GM12878 (cell line): ENCODE results near the gene CSE1L. TPM values are rescaled to one million over a fixed set of nuclear protein-coding genes. Genes with fewer than 3 reads are reported as not detected.

Source experiments
- NR2C2 ChIP-seq: IDR thresholded peaks from 2 replicates; pipeline ENCODE4 v1.6.1; 2011; ENCODE audit warnings: borderline replicate concordance, low read depth; ENCODE audit not compliant: control insufficient read depth, insufficient read length
- NRF1 ChIP-seq: conservative IDR thresholded peaks from 2 replicates; pipeline ENCODE4 v1.6.1; 2011; ENCODE audit warnings: mild to moderate bottlenecking, low read depth, low read length, improper control_type of control experiment
- PRDM15 ChIP-seq: fragments of 450-650 bp; formaldehyde crosslinking; IDR thresholded peaks from 2 replicates; pipeline ENCODE4 v1.4.0; 2020; ENCODE audit warnings: mild to moderate bottlenecking, moderate library complexity
- YBX1 ChIP-seq: fragments of 450-650 bp; IDR thresholded peaks from 2 replicates; pipeline ENCODE4 v1.6.1; 2016; ENCODE audit warnings: antibody characterized with exemption
- polyA plus RNA-seq, 11 experiments: library from polyadenylated mRNA; depleted of rRNA in 4 of 11; unstranded in 6 of 11; stranded (reverse) in 5 of 11; fragments of >200 nt; fragmentation: Nextera tagmentation in 4 of 11; fragmentation: Illumina TruSeq in 1 of 11; extraction: Ambion mirVana in 4 of 11; extraction: Trizol in 1 of 11; gene quantifications; 1 replicate in 1 of 11; 2 replicates in 10 of 11; pipeline versions ENCODE4 v1.2.1 to v1.2.3, GENCODE V29; 2011 to 2016; ENCODE audit warnings: inconsistent platforms in 2 of 11, missing spikeins in 2 of 11, low read depth in 1 of 11
- small RNA-seq: library from RNA; depleted of rRNA; stranded (forward); fragments of <200 nt; gene quantifications from one replicate; pipeline ENCODE3, GENCODE V24; 2014
- total RNA-seq, 4 experiments: library from RNA; depleted of rRNA in 3 of 4; stranded (reverse); fragments of >200 nt in 3 of 4; fragmentation: Illumina TruSeq in 1 of 4; extraction: Trizol in 1 of 4; gene quantifications; 2 replicates each; pipeline versions ENCODE4 v1.2.1 to v1.2.3, GENCODE V29; 2013 to 2021

The CSE1L gene
- total and polyA plus RNA-seq, 10 of the 15 experiments (the other 5 are each of a cell fraction or from before 2014, with no cell fraction given), result 72.4 to 213 (median 117) TPM

DNA sequence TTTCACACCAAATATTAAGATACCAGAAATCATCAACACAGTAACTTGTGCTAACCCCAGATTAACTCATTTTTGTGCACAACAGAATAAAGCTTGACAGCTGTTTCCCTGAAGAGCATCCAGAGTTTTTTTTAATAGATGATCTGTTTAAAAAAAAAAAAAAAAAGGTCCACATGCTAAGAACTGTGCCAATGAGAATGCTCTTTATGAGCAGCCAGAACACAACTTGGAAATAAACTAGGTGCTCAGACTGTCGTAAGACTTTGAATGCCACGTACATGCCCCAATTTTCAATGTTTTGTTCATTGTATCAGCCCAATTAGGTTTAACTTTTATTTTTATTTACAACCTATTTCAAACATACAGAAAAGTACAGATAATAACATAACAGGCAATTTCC lies 94.7 kb downstream of the CSE1L start (continued):
- TF ChIP-seq PRDM15 (CRISPR knock-in tag), result no peak
- no peak for TF ChIP-seq YBX1
- no peak for TF ChIP-seq NR2C2
- TF ChIP-seq NRF1, result no peak

Small RNA genes within 50 kb of the gene (small RNA-seq; reads per million reads assigned to genes)
- not detected for gene SNAP23P1

Other genes with a start within 250 kb of the CSE1L start
- gene PREX1, start 218.3 kb upstream of the CSE1L start, total RNA-seq (2014; rRNA removed), result 79.5 and 82.6 TPM in 2 replicates
- gene PREX1, start 218.3 kb upstream of the CSE1L start, total RNA-seq (2014; rRNA removed; fragmentation: Illumina TruSeq; extraction: Trizol), result 41.9 and 48.6 TPM in 2 replicates
- 108 and 114 TPM in 2 replicates for gene PREX1, start 218.3 kb upstream of the CSE1L start, total RNA-seq (2021)
- 16.3 and 29.3 TPM in 2 replicates for gene PREX1, start 218.3 kb upstream of the CSE1L start, polyA plus RNA-seq (2011; rRNA removed)
- 25.2 and 49.0 TPM in 2 replicates for gene PREX1, start 218.3 kb upstream of the CSE1L start, polyA plus RNA-seq (2014; fragmentation: Illumina TruSeq; extraction: Trizol)
- 1 to 10 TPM; 2.6 to 6.7 TPM for gene PREX1, start 218.3 kb upstream of the CSE1L start, polyA plus RNA-seq (2014; fragmentation: Nextera tagmentation; extraction: Ambion mirVana)
- gene PREX1, start 218.3 kb upstream of the CSE1L start, polyA plus RNA-seq (2014; rRNA removed), result 60.5 and 76.1 TPM in 2 replicates
- gene PREX1, start 218.3 kb upstream of the CSE1L start, polyA plus RNA-seq (2016; fragmentation: Nextera tagmentation; extraction: Ambion mirVana), result 10 to 100 TPM; 17.7 to 22.1 TPM
- gene ARFGEF2, start 124.6 kb upstream of the CSE1L start, total RNA-seq (2014; rRNA removed), result 23.3 and 25.8 TPM in 2 replicates
- gene ARFGEF2, start 124.6 kb upstream of the CSE1L start, total RNA-seq (2014; rRNA removed; fragmentation: Illumina TruSeq; extraction: Trizol), result 23.8 and 24.9 TPM in 2 replicates
- 23.0 and 24.1 TPM in 2 replicates for gene ARFGEF2, start 124.6 kb upstream of the CSE1L start, total RNA-seq (2021)
- 20.7 and 22.7 TPM in 2 replicates for gene ARFGEF2, start 124.6 kb upstream of the CSE1L start, polyA plus RNA-seq (2011; rRNA removed)
- 20.6 and 23.0 TPM in 2 replicates for gene ARFGEF2, start 124.6 kb upstream of the CSE1L start, polyA plus RNA-seq (2014; fragmentation: Illumina TruSeq; extraction: Trizol)
- 1 to 10 TPM; 5.2 to 5.8 TPM for gene ARFGEF2, start 124.6 kb upstream of the CSE1L start, polyA plus RNA-seq (2014; fragmentation: Nextera tagmentation; extraction: Ambion mirVana)
- gene ARFGEF2, start 124.6 kb upstream of the CSE1L start, polyA plus RNA-seq (2014; rRNA removed), result 13.8 and 14.9 TPM in 2 replicates
- gene ARFGEF2, start 124.6 kb upstream of the CSE1L start, polyA plus RNA-seq (2016; fragmentation: Nextera tagmentation; extraction: Ambion mirVana), result 10 to 100 TPM; 11.6 to 14.0 TPM
- 28.2 and 29.0 TPM in 2 replicates for gene STAU1, start 142.0 kb downstream of the CSE1L start, total RNA-seq (2014; rRNA removed)
- gene STAU1, start 142.0 kb downstream of the CSE1L start, total RNA-seq (2014; rRNA removed; fragmentation: Illumina TruSeq; extraction: Trizol), result 36.6 and 36.8 TPM in 2 replicates
- 60.9 and 61.4 TPM in 2 replicates for gene STAU1, start 142.0 kb downstream of the CSE1L start, total RNA-seq (2021)
- gene STAU1, start 142.0 kb downstream of the CSE1L start, polyA plus RNA-seq (2011; rRNA removed), result 46.8 and 48.8 TPM in 2 replicates
- gene STAU1, start 142.0 kb downstream of the CSE1L start, polyA plus RNA-seq (2014; fragmentation: Illumina TruSeq; extraction: Trizol), result 64.3 and 70.9 TPM in 2 replicates
- 10 to 100 TPM; 13.9 to 20.7 TPM for gene STAU1, start 142.0 kb downstream of the CSE1L start, polyA plus RNA-seq (2014; fragmentation: Nextera tagmentation; extraction: Ambion mirVana)
- gene STAU1, start 142.0 kb downstream of the CSE1L start, polyA plus RNA-seq (2014; rRNA removed), result 40.2 and 42.5 TPM in 2 replicates
- 10 to 100 TPM; 62.5 to 66.2 TPM for gene STAU1, start 142.0 kb downstream of the CSE1L start, polyA plus RNA-seq (2016; fragmentation: Nextera tagmentation; extraction: Ambion mirVana)
- 56.0 and 57.3 TPM in 2 replicates for gene DDX27, start 173.1 kb downstream of the CSE1L start, total RNA-seq (2014; rRNA removed)
- gene DDX27, start 173.1 kb downstream of the CSE1L start, total RNA-seq (2014; rRNA removed; fragmentation: Illumina TruSeq; extraction: Trizol), result 55.0 and 59.4 TPM in 2 replicates
- 45.4 and 50.0 TPM in 2 replicates for gene DDX27, start 173.1 kb downstream of the CSE1L start, total RNA-seq (2021)
- gene DDX27, start 173.1 kb downstream of the CSE1L start, polyA plus RNA-seq (2011; rRNA removed), result 25.0 and 37.2 TPM in 2 replicates
- 55.2 and 68.6 TPM in 2 replicates for gene DDX27, start 173.1 kb downstream of the CSE1L start, polyA plus RNA-seq (2014; fragmentation: Illumina TruSeq; extraction: Trizol)
- gene DDX27, start 173.1 kb downstream of the CSE1L start, polyA plus RNA-seq (2014; fragmentation: Nextera tagmentation; extraction: Ambion mirVana), result 10 to 100 TPM; 19.8 to 33.4 TPM
- 50.6 and 52.5 TPM in 2 replicates for gene DDX27, start 173.1 kb downstream of the CSE1L start, polyA plus RNA-seq (2014; rRNA removed)
- 10 to 100 TPM; 74.9 to 78.8 TPM for gene DDX27, start 173.1 kb downstream of the CSE1L start, polyA plus RNA-seq (2016; fragmentation: Nextera tagmentation; extraction: Ambion mirVana)
- gene ZNFX1, start 231.7 kb downstream of the CSE1L start, total RNA-seq (2014; rRNA removed), result 31.5 and 32.1 TPM in 2 replicates
- 26.3 and 27.8 TPM in 2 replicates for gene ZNFX1, start 231.7 kb downstream of the CSE1L start, total RNA-seq (2014; rRNA removed; fragmentation: Illumina TruSeq; extraction: Trizol)
- gene ZNFX1, start 231.7 kb downstream of the CSE1L start, total RNA-seq (2021), result 29.8 and 30.6 TPM in 2 replicates
- gene ZNFX1, start 231.7 kb downstream of the CSE1L start, polyA plus RNA-seq (2011; rRNA removed), result 6.9 and 9.1 TPM in 2 replicates
- gene ZNFX1, start 231.7 kb downstream of the CSE1L start, polyA plus RNA-seq (2014; fragmentation: Illumina TruSeq; extraction: Trizol), result 26.4 and 28.5 TPM in 2 replicates
- 10 to 100 TPM in 1 of 2 experiments, 1 to 10 TPM in 1; 7.4 to 14.6 TPM for gene ZNFX1, start 231.7 kb downstream of the CSE1L start, polyA plus RNA-seq (2014; fragmentation: Nextera tagmentation; extraction: Ambion mirVana)
- gene ZNFX1, start 231.7 kb downstream of the CSE1L start, polyA plus RNA-seq (2014; rRNA removed), result 16.4 and 18.2 TPM in 2 replicates
- gene ZNFX1, start 231.7 kb downstream of the CSE1L start, polyA plus RNA-seq (2016; fragmentation: Nextera tagmentation; extraction: Ambion mirVana), result 10 to 100 TPM; 24.9 to 27.2 TPM